GM08714 (cell line): ENCODE results near the gene SPESP1.
A peak's percentile ranks its signal among the peaks of the same experiment; 100 is the strongest.

Experiments used
- H3K4me3 ChIP-seq: fragments of 200-500 bp; sonication (Bioruptor generic); 2 replicates; pipeline ENCODE4 v1.5.1; 2014; ENCODE audit warnings: mild to moderate bottlenecking, low read length, inconsistent platforms
- ZNF274 ChIP-seq: IDR thresholded peaks from 2 replicates; pipeline ENCODE4 v1.6.1; 2012; ENCODE audit warnings: mild to moderate bottlenecking, low read depth, low read length

SPESP1 gene

DNA sequence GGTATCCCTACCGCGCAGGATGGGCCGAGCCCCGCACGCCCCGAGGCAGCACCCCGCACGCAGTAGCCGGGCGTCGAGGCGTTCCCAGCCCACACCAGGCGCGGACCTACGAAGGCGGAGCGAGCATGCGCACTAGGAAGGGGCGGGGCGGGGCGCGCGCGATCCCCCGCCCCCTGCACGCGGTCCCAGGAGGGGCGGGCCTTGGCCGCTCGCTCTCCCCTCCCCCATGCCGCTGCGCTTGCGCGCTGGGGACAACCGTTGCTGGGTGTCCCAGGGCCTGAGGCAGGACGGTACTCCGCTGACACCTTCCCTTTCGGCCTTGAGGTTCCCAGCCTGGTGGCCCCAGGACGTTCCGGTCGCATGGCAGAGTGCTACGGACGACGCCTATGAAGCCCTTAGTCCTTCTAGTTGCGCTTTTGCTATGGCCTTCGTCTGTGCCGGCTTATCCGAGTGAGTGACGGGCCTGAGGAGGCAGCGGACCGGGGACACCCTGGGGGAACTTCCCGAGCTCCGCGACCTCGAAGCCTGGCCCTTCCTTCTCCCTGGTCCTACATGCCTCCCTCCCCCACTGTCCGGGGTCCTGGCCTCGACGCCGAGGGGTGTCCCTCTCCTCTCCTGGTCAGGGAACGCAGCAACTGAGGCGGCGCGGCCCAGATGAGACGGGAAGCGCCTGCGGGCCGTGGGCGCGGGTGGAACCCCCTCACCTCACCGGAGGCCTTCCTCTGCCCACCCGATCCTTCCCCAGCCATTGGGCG is at the start of gene SPESP1:
Gene SPESP1, plus strand, starts transcription at position 258 of the 755 bp plus-strand sequence. Its CDS starts 129 bp downstream, at position 387.
- peak within 1 kb of the TSS; percentile 53; the same call in 1 of the 2 replicates for H3K4me3 ChIP-seq
- TF ChIP-seq ZNF274: no peak

DNA sequence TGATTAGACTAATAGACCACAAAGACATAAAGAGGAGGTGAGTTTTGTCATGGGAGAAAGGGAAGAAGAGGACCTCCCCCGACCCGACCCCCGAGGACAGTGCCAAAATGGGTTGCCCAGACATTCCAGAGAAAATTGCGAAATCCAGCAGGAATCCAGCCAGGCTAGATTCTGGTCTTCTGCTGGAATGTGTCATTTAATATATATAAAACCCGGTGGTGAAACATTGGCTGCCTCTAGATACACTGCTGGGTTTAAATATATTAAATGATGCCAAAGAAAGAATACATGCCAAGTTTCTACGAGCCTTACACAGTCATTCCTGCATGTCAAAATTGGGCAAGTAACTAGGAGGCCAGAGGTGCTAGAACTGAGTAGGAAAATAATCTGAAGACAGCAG is 45.3 kb upstream of the SPESP1 start:
- TF ChIP-seq ZNF274: no peak

DNA sequence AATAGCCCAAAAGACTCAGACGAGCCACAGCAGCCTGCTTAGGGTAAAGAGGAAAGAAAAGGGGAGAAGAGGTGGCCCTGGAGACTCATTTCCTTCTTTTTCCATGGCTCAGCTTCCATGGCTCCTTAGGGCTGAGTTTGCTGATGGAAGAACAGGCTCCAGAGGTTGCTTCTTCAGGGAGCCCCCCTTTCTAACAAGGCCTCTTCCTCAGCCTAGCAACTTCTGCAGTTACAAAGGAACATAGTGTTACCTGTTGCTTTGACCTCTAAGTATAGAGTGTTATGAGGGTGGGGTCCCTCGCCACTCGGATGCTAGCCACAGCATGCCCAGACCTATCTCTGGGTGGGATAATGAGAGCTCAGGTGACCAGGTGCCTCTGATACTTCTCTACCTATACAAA is 43.2 kb upstream of the SPESP1 start:
- TF ChIP-seq ZNF274: no peak
- no peak overlapping the region for H3K4me3 ChIP-seq

More for the DNA sequence above, 45.3 kb upstream of the SPESP1 start:
- H3K4me3 ChIP-seq: no peak overlapping the region

DNA sequence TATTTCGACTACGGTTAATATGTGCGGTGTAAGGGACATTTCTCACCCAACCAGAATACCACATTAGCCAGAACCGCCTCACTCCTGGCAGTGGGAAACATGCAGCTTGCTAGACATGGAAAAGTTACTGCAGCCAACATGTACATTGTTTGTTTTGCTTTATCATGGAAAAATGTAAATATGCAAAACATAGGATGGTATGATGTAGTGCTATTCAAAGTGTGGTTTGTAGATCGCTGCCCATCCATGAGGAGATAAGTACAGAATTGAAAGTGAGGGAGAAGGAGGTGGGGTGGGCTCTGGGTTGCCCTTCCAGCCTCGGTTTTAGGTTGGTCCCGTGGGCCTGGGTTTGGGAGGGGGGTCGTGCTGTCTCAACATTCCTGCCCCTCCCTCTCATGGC is 42.5 kb upstream of the SPESP1 start:
- no peak for TF ChIP-seq ZNF274
- H3K4me3 ChIP-seq: no peak overlapping the region

DNA sequence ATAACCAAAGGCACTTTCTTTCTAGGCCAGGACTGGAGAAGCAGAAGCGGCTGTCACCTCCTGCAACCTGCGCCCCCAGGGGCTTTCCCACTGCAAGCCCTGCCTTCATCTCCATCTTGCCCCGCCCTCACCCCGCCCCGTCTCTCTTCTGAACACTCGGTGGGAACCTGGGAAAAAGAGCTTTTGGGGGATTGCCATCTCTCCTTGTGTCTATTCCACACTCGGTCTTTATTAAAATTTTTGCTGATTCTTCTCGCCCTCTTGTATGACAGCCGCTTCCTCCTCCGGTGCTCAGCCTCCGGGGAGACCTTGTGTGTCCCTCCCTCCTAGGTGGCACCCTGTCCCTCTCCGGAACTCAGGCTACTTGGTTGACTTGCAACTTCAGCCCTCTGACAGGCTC is 41.9 kb upstream of the SPESP1 start:
- no peak for TF ChIP-seq ZNF274

DNA sequence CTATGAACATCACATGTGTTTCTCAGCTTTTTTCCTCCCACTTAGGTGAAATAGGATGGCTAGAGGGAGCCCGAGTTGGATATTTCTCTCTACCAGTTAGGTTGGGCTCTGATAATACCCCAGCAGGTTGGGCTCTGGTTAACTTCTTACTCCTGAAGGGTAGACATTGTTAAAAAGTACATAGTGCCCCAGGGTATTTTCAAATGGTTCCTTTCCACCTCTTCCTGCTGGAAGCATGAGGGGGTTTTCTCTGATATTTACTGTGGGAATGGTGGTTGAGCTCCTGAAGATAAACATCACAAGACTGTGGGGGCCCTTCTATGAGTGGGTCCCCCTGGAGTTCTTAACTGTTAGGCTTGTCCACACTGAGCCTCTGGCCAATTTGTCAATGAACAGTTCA is 36.1 kb upstream of the SPESP1 start:
- no peak for TF ChIP-seq ZNF274
- H3K4me3 ChIP-seq: no peak overlapping the region

More for the DNA sequence above, 41.9 kb upstream of the SPESP1 start:
- no peak overlapping the region; the same call in 1 of the 2 replicates for H3K4me3 ChIP-seq

DNA sequence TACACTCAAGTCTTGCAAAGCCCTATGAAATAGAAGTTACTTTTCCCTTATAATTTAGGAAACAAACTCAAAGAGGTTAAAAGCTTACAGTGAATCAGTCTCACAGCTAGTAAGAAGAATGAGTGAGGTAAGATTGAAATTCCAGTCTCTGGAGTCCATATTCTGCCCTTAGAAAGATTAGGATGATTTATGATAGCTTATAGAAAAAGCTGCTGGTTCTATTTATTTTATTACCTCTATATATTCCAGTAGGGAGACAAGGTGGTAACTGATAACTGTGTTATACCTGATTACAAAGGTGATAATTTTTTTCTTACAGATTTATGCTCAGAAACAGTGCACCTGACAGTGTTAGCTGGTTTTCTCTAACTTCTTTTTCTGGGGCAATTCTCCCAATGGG is 34.1 kb upstream of the SPESP1 start:
- no peak overlapping the region for H3K4me3 ChIP-seq
- TF ChIP-seq ZNF274: no peak

DNA sequence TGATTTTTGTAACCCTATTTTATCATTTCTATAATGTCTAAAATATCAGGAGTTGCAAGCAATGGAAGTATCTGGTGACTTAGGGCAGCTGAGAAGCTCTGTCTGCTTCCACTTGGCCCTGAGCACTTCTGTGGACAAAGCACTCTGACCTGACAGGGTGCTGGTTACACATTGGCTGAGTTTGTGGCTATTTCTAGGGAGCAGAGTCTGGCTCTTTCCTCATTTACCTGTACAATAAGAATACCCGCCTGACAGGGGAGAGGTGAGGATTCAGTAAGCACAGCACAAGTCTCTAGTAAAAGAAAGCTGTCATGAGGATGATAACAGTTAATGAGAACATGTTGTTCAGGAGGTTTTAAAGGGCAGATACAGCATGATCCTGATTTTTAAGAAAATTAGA is 33.3 kb upstream of the SPESP1 start:
- H3K4me3 ChIP-seq: no peak overlapping the region
- TF ChIP-seq ZNF274: no peak

DNA sequence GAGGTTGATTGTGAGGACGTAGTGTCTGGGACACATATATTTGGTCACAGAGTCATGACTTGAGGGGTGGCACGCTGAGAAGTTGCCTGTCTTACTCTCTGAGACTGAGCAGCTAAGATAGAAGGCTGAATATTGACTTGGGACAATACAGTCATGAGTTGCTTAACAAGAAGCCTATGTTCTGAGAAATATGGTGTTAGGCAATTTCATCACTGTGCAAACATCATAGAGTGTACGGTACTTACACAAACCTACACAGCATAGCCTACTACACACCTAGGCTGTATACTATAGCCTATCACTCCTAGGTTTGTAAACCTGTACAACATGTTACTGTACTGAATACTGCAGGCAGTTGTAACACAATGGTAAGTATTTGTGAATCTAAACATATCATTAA is 30.3 kb upstream of the SPESP1 start:
- no peak overlapping the region for H3K4me3 ChIP-seq
- TF ChIP-seq ZNF274: no peak

DNA sequence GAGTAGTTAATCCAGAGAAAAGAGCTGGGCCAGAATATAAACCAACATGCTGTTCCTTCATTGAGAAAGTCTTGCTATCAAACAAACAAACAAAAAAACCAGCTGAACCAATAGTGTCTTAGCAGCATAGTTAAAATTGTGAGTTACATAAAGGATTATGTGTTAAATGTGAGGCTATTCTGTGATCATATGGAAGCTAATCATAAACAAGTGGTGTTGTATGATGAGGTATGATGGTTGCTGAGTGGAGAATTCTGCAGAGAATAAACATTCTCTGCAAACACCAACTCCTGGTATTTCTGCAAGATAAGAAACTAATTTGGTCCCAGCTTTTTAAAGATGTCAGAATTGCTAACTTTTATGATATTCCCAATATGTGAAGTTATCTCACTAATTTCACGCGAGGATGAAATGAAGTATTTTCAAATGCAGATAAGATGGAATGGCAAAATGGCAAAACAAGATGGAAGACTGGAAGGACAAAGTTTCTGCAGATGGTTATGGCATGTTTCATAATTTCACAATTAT is 22.9 kb upstream of the SPESP1 start:
- no peak overlapping the region for H3K4me3 ChIP-seq
- TF ChIP-seq ZNF274: no peak

DNA sequence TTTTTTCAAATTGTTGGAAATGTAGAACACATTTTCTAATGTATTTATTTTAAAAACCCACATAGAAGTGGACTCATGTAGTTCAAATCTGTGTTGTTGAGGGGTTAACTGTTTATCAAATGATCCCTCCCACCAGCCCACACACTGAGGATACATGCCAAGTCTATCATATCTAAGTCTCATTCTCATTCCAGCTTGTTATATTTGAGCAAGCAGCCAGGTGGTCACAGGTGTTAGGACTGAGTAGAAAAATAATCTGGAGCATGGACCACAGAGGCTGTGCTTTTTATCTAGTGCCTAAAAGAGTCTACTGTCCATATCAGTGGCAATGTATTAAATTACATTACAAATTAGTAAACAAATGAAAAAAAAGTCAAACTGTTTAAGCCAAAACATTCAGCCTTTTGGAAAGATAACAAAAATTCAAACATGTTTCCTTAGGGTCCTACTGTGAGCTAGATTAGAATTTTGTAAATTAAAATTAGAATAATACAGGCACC is 20.7 kb upstream of the SPESP1 start:
- no peak for TF ChIP-seq ZNF274
- no peak overlapping the region for H3K4me3 ChIP-seq

DNA sequence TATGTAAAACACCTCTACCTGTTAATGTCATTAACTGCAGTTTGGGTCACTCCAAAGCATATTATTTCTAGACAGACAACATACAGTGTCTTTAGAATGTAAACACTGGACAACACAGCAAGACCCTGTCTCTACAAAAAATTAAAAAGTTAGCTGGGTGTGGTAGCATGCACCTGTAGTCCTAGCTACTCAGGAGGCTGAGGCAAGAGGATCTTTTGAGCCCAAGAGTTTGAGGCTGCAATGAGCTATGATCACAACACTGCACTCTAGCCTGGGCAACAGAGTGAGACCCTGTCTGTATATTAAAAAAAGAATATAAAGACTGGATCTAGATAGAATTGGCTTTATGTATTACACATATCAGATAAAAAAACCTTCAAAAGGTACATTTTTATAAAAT is 20.0 kb upstream of the SPESP1 start:
- H3K4me3 ChIP-seq: no peak overlapping the region
- no peak for TF ChIP-seq ZNF274

DNA sequence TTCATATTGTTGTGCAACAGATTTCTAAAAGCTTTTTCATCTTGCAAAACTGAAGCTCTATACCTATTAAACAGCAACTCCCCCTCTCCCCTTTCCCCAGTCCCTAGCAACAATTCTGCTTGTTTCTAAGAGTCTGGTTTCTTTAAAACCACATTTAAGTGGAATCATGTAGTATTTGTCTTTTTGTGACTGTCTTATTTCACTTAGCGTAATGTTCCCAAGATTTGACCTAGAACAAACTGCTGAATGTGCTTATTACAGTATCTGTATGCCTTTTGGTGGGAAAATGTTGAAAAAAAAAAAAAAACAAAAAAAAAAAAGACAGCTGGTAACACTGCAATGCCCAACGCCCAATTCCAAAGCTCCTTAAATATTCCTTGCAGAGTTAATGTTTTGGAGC is 19.5 kb upstream of the SPESP1 start:
- no peak overlapping the region for H3K4me3 ChIP-seq
- no peak for TF ChIP-seq ZNF274

DNA sequence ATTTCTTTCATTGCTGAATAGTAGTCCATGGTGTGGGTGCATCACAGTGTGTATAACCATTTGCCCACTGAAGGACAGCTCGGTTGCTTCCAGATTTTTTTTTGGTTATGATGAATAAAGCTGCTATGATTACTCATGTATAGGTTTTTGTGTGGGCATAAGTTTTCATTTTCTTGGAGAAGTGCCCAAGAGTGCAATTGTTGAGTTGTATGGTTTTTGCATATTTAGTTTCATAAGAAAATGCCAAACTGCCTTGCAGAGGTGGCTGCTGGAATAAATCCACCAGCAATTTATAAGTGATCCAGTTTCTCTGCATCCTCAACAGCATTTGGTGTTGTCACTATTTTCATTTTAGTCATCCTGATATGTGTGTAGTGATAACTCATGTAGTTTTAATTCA is 8.4 kb upstream of the SPESP1 start:
- no peak for TF ChIP-seq ZNF274
- H3K4me3 ChIP-seq: no peak overlapping the region

DNA sequence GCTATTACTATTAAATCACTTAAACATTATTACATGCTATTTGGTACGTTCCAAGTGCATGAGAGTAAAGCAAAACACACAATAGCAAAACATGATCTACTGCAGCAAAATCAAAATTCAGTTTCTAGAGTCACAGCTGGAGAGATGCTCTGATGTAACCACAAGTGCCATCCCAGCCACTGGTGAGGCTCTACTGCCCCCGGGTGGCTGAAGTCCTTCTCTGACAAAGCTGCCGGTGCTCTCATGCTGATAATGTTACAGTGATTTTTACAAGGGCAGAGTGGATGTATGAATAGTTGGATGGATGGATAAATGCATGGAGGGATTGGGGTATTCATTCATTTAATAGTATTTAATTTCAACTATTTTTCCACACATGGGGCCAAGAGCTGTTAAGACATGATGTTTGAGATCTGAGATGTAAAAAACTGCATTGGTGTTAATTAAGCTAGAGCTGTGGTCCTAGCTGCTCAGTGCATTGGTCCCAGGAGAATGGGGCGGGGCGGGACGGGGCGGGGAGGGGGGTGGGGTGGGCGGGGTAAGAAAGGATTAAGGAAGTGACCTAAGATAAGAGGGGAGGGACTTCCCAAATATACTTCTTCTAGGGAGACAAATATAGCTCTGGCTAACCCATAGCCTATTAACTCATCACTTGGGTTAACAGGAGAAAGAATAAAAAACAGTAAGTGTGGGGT is 5.3 kb upstream of the SPESP1 start:
- H3K4me3 ChIP-seq: no peak overlapping the region
- TF ChIP-seq ZNF274: no peak
